Measurements from ENCODE around the gene ALKBH2.

Gene ALKBH2

DNA sequence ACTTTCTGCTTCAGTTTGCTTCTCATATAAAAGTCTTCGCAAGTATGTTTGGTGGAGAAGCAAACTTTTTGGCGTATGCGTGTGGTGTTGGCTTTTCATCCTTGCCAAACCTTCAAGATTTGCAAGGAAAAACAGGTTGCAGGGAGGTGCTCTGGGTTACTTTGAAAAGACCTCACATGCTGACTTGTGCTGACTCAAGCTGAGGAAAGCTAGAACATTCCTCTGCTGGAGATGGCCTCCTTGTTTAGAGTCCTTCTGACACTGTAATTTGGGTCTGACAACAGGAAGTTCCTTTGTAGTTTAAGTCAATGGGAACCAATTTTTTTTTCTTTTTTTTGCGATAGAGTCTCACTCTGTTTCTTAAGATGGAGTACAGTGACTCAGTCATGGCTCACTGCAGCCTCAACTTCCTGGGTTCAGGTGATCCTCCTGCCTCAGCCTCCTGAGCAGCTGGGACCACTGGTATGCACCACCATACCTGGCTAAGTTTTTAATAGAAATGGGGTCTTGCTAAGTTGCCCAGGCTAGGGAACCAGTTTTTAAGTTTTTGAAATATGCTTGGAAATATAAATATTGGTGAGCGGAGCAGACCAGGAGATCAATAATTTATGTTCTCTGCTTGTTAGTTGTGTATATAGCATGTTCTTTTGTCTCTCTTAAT, 20.5 kb upstream of the ALKBH2 start:
- DNase-seq: no peak

DNA sequence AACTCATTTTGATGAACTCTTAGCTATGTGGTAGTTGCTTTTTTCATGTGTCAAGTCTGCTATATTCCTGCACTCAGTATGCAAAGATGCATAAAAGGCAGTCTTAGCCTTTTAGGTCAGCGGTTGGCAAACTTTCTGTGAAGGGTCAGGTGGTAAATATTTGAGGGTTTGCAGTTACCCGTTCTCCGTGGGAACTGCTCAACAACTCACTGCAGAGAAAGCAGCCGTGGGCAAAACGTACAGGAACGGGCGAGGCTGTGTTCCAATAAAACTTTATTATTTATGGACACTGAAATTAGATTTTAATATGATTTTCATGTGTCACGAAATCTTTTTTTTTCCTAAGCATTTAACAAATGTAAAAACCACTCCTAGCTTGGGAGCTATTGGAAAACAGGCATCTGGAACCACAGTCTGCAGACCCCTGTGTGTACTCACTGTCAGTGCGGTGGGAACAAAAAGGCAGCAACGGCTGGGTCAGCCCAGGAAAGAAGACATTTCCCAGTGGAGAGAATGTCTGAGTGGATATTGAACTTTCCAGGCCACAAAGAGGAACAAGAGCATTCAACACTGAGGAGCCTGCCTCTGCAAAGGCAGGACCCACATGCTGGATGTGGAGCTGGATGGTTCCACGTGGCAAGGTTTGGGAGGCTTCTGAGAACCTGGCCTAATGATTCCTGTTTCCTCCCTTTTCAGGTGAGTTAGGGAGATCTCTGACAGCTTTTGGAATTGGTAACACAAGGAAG, 19.6 kb upstream of the ALKBH2 start:
- no peak for DNase-seq

DNA sequence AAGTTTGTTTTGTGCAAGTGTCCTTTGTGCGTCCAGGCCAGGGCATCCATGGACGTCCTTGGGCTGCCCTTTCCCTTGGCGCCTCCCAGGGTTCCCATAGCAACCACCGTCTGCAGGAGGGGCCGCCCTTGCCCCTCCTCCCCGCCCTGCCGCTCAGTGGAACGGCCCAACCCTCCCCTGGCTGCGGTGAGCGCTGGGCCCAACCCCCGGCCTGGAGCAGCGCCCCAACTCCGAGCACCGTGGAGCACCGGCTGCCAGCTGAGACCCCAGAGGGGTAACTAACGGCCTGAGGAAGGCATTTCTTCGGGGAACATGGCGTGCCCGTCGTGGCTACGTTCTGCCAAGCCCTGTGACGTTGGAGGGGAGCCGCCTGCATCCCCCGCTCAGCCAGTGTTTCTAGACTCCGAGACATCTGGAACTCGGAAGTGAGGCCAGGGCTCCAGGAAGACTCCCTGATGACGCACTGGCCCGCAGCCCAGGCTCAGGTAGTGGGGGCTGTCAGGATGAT, 17.8 kb upstream of the ALKBH2 start:
- peak; percentile 63 for DNase-seq

DNA sequence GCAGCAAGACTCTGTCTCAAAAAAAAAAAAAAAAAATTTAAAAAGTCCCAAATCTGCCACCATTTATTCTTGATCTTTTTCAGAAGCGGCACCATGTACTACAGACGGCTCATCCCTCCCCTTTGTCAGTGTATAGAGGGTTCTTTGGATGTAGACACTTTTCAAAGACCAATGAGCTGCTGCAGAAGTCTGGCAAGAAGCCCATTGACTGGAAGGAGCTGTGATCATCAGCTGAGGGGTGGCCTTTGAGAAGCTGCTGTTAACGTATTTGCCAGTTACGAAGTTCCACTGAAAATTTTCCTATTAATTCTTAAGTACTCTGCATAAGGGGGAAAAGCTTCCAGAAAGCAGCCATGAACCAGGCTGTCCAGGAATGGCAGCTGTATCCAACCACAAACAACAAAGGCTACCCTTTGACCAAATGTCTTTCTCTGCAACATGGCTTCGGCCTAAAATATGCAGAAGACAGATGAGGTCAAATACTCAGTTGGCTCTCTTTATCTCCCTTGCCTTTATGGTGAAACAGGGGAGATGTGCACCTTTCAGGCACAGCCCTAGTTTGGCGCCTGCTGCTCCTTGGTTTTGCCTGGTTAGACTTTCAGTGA, 16.6 kb upstream of the ALKBH2 start:
- DNase-seq: no peak

DNA sequence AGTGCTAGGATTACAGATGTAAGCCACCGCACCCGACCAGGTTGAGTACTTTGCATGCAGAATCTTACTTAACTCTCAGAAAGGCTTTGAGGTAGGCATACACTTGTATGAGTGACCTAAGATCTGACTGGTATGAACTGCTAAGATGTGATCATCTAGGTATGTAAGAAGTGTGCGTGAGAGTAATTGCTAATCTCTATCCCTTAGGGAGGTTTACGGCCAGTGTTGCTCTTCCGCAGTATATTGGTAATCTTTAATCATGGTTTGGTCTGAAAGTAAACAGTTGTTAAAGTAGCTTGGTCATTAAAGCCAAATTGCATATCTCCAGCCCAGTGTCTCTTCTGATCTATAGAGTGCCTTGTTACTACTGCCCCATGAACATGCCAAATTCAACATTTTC, 11.9 kb upstream of the ALKBH2 start:
- no peak for DNase-seq

DNA sequence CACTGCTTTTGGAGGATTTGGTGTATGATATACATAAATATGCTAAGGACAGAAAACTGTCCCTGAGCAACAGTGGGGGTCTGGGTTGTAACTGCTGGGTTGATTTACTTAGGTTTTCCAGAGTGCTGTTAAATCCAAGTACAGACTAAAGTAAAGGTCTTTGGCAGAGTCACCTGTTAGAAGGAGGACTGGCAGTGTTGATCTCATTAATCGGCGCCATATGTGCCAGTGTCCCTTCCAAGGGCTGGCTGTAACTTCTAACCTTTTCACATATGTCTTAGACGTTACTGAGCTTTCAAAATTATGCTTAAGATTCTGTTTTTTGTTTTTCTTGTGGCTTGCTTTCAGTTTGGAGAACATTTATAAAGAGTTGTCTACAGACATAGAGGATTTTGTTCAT, 9.2 kb upstream of the ALKBH2 start:
- DNase-seq: no peak

DNA sequence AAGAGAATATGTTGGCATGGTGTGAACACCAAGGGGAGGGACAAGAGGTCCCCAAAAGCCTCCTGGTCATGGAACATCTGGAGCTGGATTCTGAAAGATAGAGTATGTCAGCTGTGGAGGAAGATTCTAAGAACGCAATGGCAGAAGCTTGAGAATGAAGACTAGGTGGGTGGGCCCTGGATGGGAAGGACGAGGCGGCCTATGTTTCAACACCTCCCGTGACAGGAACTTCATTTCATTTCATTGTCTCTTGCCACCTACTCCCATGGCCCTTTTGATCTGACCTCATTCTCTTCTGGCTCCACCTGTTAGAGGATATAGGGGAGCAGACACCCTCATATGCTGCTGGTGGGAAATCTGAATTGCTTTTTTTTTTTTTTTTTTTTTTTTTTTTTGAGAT, 7.5 kb upstream of the ALKBH2 start:
- no peak for DNase-seq

DNA sequence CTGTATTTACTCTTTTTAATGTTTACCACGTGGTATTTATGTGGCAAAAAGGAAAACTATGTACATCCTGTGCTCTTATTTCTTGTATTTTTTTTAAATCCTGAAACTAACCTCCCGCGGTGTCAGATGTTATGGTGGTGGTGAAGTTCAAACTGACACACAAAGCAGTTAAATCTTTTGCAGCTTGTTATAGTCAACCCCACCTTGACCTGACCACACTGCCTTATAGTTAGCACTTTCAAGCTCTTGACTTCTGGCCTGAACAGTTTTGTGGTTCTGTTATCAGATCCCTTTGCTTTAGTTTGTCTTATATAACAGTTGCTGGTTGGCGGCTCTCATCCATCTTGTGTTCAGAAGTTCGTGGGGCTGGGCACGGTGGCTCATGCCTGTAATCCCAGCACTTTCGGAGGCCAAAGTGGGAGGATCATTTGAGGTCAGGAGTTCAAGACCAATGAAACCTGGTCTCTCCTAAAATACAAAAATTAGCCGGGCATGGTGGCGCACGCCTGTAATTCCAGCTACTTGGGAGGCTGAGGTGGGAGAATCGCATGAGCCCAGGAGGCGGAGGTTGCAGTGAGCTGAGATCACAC, 6.3 kb upstream of the ALKBH2 start:
- peak; percentile 47 for DNase-seq

DNA sequence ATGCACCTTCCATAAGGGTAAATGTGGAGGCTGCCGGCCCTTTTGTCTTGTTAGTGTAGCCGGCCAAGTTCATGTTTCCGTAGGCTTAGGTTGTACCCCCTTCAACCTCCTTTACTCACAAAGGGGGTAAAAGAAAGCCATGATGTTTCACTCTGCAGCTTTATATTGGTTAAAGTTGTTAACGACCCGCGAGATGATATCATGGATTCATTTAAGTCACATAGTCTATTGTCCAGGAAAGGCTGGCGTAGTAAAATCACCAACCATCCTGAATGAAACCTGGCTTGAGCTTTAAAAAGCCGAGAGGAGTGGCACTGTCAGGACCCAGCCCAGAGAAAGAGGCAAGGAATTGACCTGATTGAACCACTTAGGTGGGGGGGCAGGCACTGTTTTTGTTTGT, 5.4 kb upstream of the ALKBH2 start:
- DNase-seq: no peak

DNA sequence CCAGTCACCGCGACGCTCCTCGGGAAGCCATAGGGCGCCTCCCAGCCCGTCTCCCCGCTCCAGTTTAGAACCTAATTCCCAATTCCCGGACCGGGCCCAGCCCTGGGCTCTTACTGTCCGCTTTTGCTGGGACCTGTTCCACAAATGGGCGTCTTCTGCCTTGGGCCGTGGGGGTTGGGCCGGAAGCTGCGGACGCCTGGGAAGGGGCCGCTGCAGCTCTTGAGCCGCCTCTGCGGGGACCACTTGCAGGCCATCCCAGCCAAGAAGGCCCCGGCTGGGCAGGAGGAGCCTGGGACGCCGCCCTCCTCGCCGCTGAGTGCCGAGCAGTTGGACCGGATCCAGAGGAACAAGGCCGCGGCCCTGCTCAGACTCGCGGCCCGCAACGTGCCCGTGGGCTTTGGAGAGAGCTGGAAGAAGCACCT, 4.9 kb upstream of the ALKBH2 start:
- DNase-seq: no peak

DNA sequence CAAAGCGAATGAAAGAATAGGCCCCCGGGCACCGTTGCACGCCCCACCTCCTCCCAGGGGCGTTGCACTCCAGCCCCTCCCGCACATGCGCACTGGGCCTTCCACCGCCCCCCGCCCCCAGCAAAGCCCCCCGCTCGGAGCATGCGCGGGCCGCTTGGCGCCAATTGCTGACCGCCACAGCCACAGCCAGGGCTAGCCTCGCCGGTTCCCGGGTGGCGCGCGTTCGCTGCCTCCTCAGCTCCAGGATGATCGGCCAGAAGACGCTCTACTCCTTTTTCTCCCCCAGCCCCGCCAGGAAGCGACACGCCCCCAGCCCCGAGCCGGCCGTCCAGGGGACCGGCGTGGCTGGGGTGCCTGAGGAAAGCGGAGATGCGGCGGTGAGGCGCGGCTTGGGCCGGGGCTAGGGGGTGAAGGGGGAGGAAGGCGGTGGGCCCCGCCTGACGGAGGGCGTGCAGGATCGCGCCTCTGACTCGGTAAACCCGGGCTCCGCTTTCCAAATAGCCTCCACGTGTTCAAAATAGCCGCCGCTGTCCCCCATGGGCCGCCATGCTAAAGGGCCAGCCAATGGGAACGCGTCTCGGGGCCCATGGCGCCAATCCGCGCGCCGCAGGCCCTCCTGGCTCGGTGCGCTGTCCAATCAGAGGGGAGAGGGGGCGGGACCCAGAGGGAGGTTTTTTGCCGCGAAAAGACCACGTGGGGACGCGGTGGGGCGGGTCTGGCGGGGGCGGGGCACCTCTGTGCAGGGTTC, 4.3 kb upstream of the ALKBH2 start, which contains the start of gene UNG:
Gene UNG, plus strand, starts transcription at position 163 of the 748 bp plus-strand sequence. Its CDS starts 83 bp downstream, at position 246.
- peak; percentile 97 for DNase-seq

DNA sequence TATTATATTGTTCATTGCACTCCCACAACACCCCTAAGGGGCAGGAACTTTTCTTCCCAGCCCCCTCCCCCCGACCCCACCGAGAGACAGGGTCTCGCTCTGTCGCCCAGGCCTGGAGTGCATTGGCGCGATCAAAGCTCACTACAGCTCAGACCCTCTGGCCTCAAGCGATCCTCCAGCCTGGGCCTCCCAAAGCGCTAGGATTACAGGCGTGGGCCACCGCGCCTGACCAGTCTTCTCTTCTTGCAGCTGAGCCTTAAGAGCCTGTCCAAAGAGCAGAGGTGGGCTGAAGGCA, 3.8 kb upstream of the ALKBH2 start:
- no peak for DNase-seq

DNA sequence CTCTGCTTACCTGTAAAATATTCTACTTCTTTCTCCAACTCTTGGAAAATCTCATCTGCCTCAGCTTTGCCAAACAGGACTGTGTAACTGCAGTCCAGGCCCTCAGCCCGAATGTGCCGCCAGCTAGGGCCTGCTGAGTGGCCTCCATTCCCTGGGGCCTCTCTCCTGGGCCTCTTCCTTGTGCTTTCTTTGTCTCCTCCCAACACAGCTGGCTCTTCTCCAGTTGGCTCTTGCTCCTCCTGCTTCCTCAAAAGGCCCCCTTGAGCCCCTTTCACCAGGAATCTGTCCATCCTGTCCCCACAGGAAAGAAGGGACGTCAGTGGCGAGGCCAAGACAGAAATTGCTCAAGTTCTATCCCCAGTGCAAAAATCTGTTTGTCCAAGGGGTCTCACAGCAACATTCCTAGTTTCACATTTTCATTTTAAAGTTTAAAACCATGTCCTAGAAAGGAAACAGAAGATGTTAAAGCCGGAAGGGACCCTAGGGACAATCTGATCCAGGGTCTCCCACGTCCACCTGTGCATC, 713 bp downstream of the ALKBH2 start:
- DNase-seq: no peak

DNA sequence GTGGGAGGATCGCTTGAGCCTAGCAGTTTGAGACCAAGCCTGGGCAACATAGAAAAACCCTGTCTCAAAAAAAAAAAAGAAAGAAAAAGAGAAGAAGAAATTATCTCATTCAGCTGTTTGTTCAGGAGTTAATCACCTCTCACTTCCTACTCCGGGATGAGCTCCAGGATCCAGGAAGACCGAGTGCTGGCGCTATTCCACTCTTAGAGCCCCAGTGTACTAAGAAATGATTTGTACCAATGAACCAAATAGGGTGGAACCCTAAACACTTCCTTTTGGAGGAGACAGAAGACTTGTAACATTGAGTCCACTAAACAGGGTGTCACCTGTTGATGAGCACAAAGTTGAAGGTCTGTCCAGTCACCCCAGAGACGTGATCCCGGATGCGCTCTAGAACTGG, 3.6 kb downstream of the ALKBH2 start:
- DNase-seq: no peak

DNA sequence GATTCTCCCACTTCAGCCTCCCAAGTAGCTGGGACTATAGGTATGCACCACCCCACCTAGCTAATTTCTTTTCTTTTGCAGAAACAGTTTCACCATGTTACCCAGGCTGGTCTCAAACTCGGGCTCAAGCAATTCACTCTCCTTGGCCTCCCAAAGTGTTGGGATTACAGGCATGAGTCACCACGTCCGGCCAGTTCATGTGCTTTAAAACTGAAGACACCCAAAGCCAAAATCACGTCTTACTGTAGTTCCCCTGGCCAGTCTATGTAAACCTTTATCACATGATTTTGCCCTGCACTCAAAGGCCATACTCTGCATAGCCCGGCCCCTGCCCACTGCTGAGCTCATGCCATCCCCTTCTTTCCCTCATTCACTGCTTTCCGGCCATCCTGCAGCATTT, 4.5 kb downstream of the ALKBH2 start:
- DNase-seq: no peak

DNA sequence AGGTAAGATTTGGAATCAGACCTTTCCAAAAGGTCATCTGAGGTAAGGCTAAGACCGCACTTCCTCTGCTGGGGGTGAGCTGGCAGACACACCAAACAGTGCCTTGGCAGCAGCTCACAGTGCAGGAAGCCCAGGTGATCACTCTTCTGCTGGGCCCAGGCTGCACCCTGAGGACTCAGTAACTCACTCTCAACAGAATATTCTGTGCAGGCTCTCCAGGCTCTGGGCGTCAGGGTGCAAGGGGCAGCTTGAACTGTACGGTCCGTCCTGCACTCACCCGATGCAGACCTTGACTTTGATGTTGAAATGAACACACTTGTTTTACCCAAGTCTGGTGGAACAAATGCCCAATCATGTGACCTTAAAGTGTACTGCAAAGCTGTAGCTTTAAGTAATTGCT, 6.0 kb downstream of the ALKBH2 start:
- no peak for DNase-seq

DNA sequence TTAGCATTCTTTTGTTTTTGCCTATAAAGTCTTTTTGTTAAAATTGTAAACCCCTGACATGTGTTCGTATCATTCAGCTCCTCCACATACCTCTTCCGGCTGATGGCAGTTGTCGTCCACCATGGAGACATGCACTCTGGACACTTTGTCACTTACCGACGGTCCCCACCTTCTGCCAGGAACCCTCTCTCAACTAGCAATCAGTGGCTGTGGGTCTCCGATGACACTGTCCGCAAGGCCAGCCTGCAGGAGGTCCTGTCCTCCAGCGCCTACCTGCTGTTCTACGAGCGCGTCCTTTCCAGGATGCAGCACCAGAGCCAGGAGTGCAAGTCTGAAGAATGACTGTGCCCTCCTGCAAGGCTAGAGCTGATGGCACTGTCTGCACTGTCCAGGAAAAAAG, 7.7 kb downstream of the ALKBH2 start:
- DNase-seq: no peak

DNA sequence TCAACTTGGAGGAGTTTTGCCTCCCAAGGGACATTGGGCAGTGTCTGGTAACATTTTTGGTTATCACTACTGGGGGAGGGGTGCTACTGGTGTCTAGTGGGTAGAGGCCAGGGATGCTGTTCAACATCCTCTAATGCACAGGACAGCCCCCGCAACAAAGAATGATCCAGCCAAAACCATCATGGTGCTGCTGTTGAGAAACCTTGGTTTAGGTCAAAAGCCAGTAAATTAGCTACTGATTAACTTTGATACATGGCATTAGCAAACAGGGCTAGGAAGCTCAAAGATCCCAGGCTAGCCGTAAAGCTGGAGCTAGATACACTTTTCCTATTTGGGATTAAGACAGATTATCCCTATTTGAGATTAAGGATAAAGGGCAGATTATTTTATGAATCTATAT, 8.8 kb downstream of the ALKBH2 start:
- no peak for DNase-seq

DNA sequence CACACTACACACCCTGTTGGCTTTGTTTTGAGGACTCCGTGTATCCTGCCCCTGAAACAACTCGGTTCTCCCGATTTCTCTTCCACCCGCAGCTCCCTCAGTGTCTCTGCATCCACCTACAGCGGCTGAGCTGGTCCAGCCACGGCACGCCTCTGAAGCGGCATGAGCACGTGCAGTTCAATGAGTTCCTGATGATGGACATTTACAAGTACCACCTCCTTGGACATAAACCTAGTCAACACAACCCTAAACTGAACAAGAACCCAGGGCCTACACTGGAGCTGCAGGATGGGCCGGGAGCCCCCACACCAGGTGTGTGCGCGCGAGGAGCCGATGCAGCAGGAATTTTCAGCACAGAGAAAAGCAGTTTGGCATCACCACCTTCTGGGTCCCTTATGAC, 10.5 kb downstream of the ALKBH2 start:
- DNase-seq: no peak

DNA sequence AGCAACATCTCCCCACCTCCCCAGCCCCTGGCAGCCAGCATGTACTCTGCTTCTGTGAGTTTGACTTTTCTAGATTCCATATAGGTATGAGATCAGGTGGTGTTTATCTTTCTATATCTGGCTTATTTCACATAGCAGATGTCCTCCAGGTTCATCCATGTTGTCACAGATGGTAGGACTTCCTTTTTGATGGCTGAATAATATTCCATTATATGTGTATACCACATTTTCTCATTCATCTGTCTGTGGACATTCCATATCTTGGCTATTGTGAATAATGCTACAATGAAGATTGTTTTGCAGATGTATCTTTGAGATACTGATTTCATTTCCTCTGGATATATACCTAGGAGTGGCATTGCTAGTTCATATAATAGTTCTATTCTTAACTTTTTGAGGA, 18.4 kb downstream of the ALKBH2 start:
- no peak for DNase-seq

DNA sequence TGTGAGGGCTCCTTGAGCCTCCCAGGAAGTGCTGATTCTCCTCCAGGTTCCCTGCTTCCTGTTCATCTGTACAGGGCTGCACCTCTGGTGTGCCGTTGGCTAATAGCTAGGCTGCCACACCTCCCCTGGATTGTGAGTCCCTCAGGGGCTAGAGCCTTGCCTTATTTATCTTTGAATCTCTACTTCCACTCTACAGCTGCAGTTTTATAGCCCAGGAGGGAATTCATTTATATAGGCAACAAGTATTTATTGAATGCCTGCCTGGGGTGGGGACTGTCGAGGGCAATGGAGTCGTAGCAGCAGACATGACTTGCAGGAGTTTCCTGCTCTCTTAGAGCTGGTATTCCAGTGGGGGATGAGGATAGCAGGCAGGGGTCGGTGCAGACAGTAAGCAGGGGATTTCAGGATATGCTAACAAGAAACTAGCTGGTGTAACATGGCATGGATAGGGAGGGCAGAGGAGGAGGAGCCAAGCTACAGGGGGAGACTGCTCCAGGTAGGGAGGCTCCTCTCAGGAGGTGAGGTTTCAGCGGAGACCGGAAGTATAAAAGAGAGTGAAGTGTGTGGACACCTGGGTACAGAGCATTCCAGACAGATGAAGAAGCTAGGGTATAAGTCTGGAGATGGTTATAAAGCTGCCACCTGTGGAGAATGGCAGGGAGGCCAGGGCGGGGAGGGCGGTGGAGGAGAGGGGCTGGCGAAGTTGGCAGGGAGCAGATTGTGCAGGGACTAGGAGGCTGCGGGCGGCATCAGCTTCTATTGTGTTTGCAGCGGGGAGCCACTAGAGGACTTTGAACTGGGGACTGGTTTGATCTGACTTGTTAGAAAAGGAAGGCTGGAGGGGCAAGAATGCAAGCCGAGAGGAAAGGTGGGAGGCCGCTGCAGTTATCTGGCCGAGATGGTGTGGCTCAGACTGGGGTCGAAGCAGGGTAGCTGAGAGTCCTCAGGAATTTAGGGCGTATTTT, 23.7 kb downstream of the ALKBH2 start:
- DNase-seq: no peak

DNA sequence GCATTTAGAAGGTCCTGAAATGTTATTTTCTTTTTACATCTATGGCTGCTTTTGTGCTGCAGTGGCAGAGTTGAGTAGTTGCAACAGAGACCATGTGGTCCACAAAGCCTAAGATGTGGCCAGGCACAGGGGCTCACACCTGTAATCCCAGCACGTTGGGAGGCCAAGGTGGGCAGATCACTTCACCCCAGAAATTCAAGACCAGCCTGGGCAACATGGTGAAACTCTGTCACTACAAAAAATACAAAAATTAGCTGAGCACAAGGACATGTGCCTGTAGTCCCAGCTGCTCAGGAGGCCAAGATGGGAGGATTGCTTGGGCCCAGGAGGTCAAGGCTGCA, 27.4 kb downstream of the ALKBH2 start:
- no peak for DNase-seq
